ENCODE results near the gene PEMT. TPM values are rescaled to one million over a fixed set of nuclear protein-coding genes. Genes with fewer than 3 reads are reported as not detected.
"Not testable (repeated sequence)": the region's sequence is repeated elsewhere in the genome, so short reads cannot be mapped to it uniquely, and the experiment has no call there.

PEMT gene
- total RNA-seq, 1 donor from 2014 or later: 24.0 TPM

DNA sequence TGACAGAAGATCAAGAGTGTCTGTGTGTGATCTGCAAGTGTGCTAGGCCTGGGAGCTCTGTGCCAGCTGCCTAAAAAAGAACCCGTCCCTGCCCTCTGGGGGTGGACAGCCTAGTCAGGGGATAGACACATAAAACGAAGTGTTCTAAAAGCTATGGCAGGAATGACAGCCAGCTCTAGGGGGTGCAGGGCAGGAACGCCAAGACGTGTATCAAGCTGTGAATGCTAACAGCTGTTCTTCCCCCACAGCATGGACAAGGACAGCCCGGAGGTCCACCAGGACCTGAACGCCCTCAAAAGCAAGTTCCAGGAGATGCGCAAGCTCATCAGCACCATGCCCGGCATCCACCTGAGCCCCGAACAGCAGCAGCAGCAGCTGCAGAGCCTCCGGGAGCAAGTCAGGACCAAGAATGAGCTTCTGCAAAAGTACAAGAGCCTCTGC is 100.5 kb downstream of the PEMT start:
- peaks cover 33% of the 10 kb centered on the region for H3K9me3 Mint-ChIP-seq (ENCODE audit: unreplicated experiment)
- no peak for TF ChIP-seq CTCF (IDR thresholded peaks at IDR 0.05; ENCODE audit: partially characterized antibody, unreplicated experiment)
- peak; percentile 54 for DNase-seq
- H3K36me3 Mint-ChIP-seq (ENCODE audit: unreplicated experiment): peaks cover 9% of the 10 kb centered on the region
- H3K4me1 Mint-ChIP-seq (ENCODE audit: low read depth, unreplicated experiment): peaks cover 51% of the 10 kb centered on the region
- H3K27ac Mint-ChIP-seq (ENCODE audit: unreplicated experiment): peak overlapping the region; percentile 99
- peak overlapping the region; percentile 80 for H3K4me3 Mint-ChIP-seq (ENCODE audit: unreplicated experiment)
- H3K27me3 Mint-ChIP-seq (ENCODE audit: unreplicated experiment): peaks cover 38% of the 10 kb centered on the region

DNA sequence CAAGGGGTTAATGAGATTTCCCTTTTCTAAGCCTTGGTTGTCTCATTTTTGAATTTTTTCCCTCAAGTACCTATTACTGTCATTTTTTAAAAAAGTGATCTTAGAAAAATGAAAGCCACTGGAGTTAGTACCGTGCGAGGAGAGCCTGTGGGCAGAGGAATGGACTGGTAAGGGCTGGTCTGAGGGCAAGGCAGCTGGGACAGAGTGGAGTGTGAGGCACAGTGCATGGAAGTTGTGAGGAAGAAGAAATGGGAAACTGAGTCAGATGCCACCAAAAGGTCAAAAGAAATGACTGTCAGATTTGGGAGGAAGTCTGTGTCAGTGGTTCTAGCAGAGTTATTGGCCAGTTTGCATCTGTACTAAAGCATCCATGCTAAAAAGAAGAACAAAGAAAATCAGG is 103.5 kb downstream of the PEMT start:
- no peak overlapping the region for H3K4me3 Mint-ChIP-seq (ENCODE audit: unreplicated experiment)
- H3K27ac Mint-ChIP-seq (ENCODE audit: unreplicated experiment): peak overlapping the region; percentile 53
- TF ChIP-seq CTCF (IDR thresholded peaks at IDR 0.05; ENCODE audit: partially characterized antibody, unreplicated experiment): no peak
- no peak for DNase-seq
- H3K36me3 Mint-ChIP-seq (ENCODE audit: unreplicated experiment): peaks cover 8% of the 10 kb centered on the region
- peaks cover 55% of the 10 kb centered on the region for H3K4me1 Mint-ChIP-seq (ENCODE audit: low read depth, unreplicated experiment)
- H3K27me3 Mint-ChIP-seq (ENCODE audit: unreplicated experiment): peaks cover 18% of the 10 kb centered on the region
- H3K9me3 Mint-ChIP-seq (ENCODE audit: unreplicated experiment): peaks cover 20% of the 10 kb centered on the region

GRCh38 chr17:17486416-17486815 is 105.1 kb downstream of the PEMT start:
- H3K4me3 Mint-ChIP-seq (ENCODE audit: unreplicated experiment); H3K27ac Mint-ChIP-seq (ENCODE audit: unreplicated experiment); H3K9me3 Mint-ChIP-seq (ENCODE audit: unreplicated experiment); DNase-seq; H3K27me3 Mint-ChIP-seq (ENCODE audit: unreplicated experiment); H3K36me3 Mint-ChIP-seq (ENCODE audit: unreplicated experiment): not testable (repeated sequence)
- peaks cover 47% of the 10 kb centered on the region for H3K4me1 Mint-ChIP-seq (ENCODE audit: low read depth, unreplicated experiment)

DNA sequence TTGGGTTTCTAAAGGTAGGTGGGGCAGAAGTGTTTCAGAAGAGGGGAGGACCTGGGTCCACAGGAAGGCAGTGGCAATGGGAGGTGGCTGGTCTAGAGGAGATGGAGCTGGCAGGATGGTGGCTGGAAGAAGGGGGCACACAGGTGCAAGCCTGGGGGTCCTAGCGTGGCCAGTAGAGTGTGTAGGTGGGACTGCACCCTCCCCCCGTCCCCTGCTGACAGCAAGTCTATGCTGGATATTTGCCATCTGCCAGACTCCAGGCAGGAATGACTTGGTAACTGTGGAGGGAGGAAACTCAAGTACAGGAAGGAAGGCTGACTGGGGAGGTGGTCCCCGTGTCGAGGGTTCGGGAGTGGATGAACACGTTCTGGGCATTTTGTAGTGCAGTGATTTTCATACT is 106.1 kb downstream of the PEMT start:
- H3K4me3 Mint-ChIP-seq (ENCODE audit: unreplicated experiment): peak overlapping the region; percentile 12
- peaks cover 8% of the 10 kb centered on the region for H3K36me3 Mint-ChIP-seq (ENCODE audit: unreplicated experiment)
- H3K27ac Mint-ChIP-seq (ENCODE audit: unreplicated experiment): peak overlapping the region; percentile 67
- no peaks in the 10 kb centered on the region for H3K27me3 Mint-ChIP-seq (ENCODE audit: unreplicated experiment)
- H3K4me1 Mint-ChIP-seq (ENCODE audit: low read depth, unreplicated experiment): peaks cover 44% of the 10 kb centered on the region
- TF ChIP-seq CTCF (IDR thresholded peaks at IDR 0.05; ENCODE audit: partially characterized antibody, unreplicated experiment): no peak
- no peaks in the 10 kb centered on the region for H3K9me3 Mint-ChIP-seq (ENCODE audit: unreplicated experiment)
- no peak for DNase-seq

DNA sequence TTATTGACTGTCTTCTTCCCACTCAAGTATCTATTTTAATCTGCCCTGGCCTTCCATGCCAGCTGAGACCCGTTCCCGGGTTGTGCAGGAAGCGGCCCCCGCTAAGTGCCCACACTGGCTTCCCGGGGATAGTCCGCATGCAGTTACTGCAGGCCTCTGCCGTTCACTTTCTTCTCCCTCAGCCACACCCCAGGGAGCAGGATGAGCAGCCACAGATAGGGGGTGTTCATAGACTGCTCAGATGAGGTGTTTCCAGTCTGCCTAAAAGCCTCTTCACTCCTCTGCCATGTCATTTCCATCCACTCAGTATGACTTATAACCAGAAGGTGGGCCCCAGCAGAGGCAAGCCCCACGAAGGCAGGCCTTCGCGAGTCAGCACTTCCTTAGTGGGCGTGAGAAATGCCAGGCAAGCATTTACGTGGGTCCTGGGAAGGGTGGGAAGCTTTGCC is 107.0 kb downstream of the PEMT start:
- Mint-ChIP-seq H3K27me3 (ENCODE audit: unreplicated experiment) (no peaks in the 10 kb centered on the region), H3K4me3 (ENCODE audit: unreplicated experiment) (peak overlapping the region; percentile 52), H3K27ac (ENCODE audit: unreplicated experiment) (peak overlapping the region; percentile 62), H3K9me3 (ENCODE audit: unreplicated experiment) (no peaks in the 10 kb centered on the region), H3K36me3 (ENCODE audit: unreplicated experiment) (peaks cover 8% of the 10 kb centered on the region), H3K4me1 (ENCODE audit: low read depth, unreplicated experiment) (peaks cover 43% of the 10 kb centered on the region)
- no peak for DNase-seq
- no peak for TF ChIP-seq CTCF (IDR thresholded peaks at IDR 0.05; ENCODE audit: partially characterized antibody, unreplicated experiment)

Data from glutamatergic neuron (in vitro differentiated cells).